Thymus (tissue), 11 donors: ENCODE results near the gene ASF1A. TPM values are rescaled to one million over a fixed set of nuclear protein-coding genes. Genes with fewer than 3 reads are reported as not detected.

Experiments
- DNase-seq, 9 donors: peaks; one replicate each; pipeline ENCODE4 v3.0.0-alpha.2; 2013; ENCODE audit warnings: low spot score in 9 of 9, low read depth in 6 of 9, missing footprints in 1 of 9
- H3K27ac ChIP-seq, 2 donors: one replicate each; pipeline ENCODE4 v1.5.1; 2013; ENCODE audit warnings: control low read depth in 1 of 2, low read depth in 1 of 2, low read length in 1 of 2, mild to moderate bottlenecking in 1 of 2, moderate library complexity in 1 of 2
- H3K27me3 ChIP-seq, 2 donors: one replicate each; pipeline ENCODE4 v1.5.1; 2013; ENCODE audit warnings: low read length in 1 of 2; ENCODE audit not compliant: control insufficient read depth in 2 of 2, insufficient read depth in 1 of 2
- H3K36me3 ChIP-seq, 2 donors: one replicate each; pipeline ENCODE4 v1.5.1; 2013; ENCODE audit warnings: low read length in 1 of 2, mild to moderate bottlenecking in 1 of 2, moderate library complexity in 1 of 2; ENCODE audit not compliant: control insufficient read depth in 2 of 2, insufficient read depth in 2 of 2
- H3K4me1 ChIP-seq, 2 donors: one replicate each; pipeline ENCODE4 v1.5.1; 2013; ENCODE audit warnings: low read length in 2 of 2; ENCODE audit not compliant: control insufficient read depth in 2 of 2, insufficient read depth in 2 of 2
- H3K4me3 ChIP-seq, 2 donors: one replicate each; pipeline ENCODE4 v1.5.1; 2013; ENCODE audit warnings: low read length in 2 of 2, control low read depth in 1 of 2, mild to moderate bottlenecking in 1 of 2
- H3K9me3 ChIP-seq, 2 donors: one replicate each; pipeline ENCODE4 v1.5.1; 2013; ENCODE audit warnings: low read length in 1 of 2, mild to moderate bottlenecking in 1 of 2; ENCODE audit not compliant: control insufficient read depth in 2 of 2, insufficient read depth in 1 of 2
- WGBS: extraction: QIAGEN DNeasy Blood & Tissue Kit; methylation state at CpG from one replicate; pipeline ENCODE4 v1.1.7; 2013; 5-methylcytosine and 5-hydroxymethylcytosine counted together
- polyA plus RNA-seq: library from polyadenylated mRNA; stranded (reverse); fragments of 200-250 nt; gene quantifications from one replicate; pipeline ENCODE4 v1.2.3, GENCODE V29; 2013
- total RNA-seq: library from RNA; stranded (reverse); fragments of 120-200 nt; gene quantifications from one replicate; pipeline ENCODE4 v1.2.4, GENCODE V29; 2013
- donor health status: healthy.

The ASF1A gene
- total and polyA plus RNA-seq, 2 donors = 39.8 to 41.4 TPM

DNA sequence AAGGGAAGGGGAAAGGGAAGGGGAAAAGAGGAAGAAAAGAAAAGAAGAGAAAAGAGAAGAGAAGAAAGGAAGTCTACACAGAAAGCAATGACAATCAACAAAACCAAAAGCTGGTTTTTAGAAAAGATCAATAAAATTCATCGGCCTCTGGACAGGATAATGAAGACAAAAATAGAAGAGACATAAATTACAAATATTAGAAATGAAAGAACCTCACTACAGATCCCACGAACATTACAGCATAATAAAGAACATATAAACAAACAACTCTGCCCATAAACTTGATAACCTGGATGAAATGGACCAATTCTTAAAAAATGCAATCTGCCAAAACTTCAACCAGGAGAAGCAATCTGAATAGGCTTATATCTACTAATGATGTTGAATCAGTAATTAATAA, 20.7 kb upstream of the ASF1A start:
- DNase-seq = no peak

DNA sequence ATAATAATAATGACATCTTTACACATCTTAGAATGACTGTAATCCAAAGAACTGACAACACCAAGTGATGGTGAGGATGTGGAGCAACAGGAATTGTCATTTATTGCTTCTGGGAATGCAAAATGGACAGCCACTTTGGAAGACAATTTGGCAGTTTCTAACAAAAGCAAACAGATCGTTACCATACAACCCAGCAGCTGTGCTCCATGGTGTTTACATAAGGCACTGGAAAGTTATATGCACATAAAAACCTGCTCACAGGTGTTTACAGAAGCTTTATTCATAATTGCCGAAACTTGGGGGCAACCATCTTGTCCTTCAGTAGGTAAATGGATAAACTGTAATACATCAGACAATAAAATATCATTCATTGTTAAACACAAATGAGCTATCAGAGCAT, 18.3 kb upstream of the ASF1A start:
- Histone ChIP-seq H3K4me1 (no peaks in the 10 kb centered on the region), H3K9me3 (no peaks in the 10 kb centered on the region), H3K4me3 (no peak overlapping the region), H3K36me3 (no peaks in the 10 kb centered on the region), H3K27ac (no peak overlapping the region), H3K27me3 (no peaks in the 10 kb centered on the region)
- DNase-seq = no peak
- WGBS = 98% methylated on average over 2 of the region's 2 CpGs

More for the DNA sequence above, 20.7 kb upstream of the ASF1A start:
- Histone ChIP-seq H3K4me1 (no peaks in the 10 kb centered on the region), H3K27me3 (no peaks in the 10 kb centered on the region), H3K9me3 (no peaks in the 10 kb centered on the region), H3K27ac (no peak overlapping the region), H3K4me3 (no peak overlapping the region), H3K36me3 (no peaks in the 10 kb centered on the region)
- over 99% methylated on average over 2 of the region's 2 CpGs for WGBS

DNA sequence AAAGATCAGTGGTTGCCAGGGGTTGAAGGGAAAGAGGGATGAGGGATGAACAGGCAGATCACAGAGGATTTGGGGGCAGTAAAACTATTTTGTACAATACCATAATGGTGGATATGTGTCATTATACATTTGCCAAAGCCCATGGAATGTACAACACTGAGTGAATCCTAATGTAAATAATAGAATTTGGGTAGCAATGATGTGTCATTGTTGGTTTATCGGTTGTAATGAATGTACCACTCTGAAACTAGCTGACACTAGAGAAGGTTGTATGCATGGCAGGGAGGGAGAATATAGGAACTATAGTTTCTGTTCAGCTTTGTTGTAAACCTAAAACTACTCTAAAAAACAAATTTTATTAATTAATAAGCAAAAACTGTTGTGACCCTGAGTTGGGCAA, 17.8 kb upstream of the ASF1A start:
- Histone ChIP-seq H3K4me1 (no peaks in the 10 kb centered on the region), H3K36me3 (no peaks in the 10 kb centered on the region), H3K4me3 (no peak overlapping the region), H3K27ac (no peak overlapping the region), H3K9me3 (no peaks in the 10 kb centered on the region), H3K27me3 (no peaks in the 10 kb centered on the region)
- no peak for DNase-seq
- WGBS = 99% methylated on average over 1 of the region's 1 CpG

- Histone ChIP-seq H3K4me1 (no peaks in the 10 kb centered on the region), H3K36me3 (no peaks in the 10 kb centered on the region), H3K9me3 (no peaks in the 10 kb centered on the region), H3K27me3 (no peaks in the 10 kb centered on the region), H3K27ac (no peak overlapping the region), H3K4me3 (no peak overlapping the region)
- no peak for DNase-seq
Measured at GRCh38 chr6:118876814-118877213, 17.1 kb upstream of the ASF1A start.

GRCh38 chr6:118877806-118878205, 16.1 kb upstream of the ASF1A start:
- no peak overlapping the region for H3K4me3 ChIP-seq
- no peaks in the 10 kb centered on the region for H3K27me3 ChIP-seq
- H3K27ac ChIP-seq = no peak overlapping the region
- WGBS = over 99% methylated on average over 2 of the region's 2 CpGs
- no peaks in the 10 kb centered on the region for H3K9me3 ChIP-seq
- H3K36me3 ChIP-seq = no peaks in the 10 kb centered on the region
- no peak for DNase-seq
- no peaks in the 10 kb centered on the region for H3K4me1 ChIP-seq

- Histone ChIP-seq H3K9me3 (no peaks in the 10 kb centered on the region), H3K4me3 (no peak overlapping the region), H3K27me3 (no peaks in the 10 kb centered on the region), H3K36me3 (no peaks in the 10 kb centered on the region), H3K27ac (no peak overlapping the region), H3K4me1 (no peaks in the 10 kb centered on the region)
- DNase-seq = no peak
- 95% methylated on average over 9 of the region's 9 CpGs for WGBS
Measured at GRCh38 chr6:118881440-118882313, 12.3 kb upstream of the ASF1A start.

- no peaks in the 10 kb centered on the region for H3K9me3 ChIP-seq
- H3K4me1 ChIP-seq = no peaks in the 10 kb centered on the region
- WGBS = 98% methylated on average over 4 of the region's 4 CpGs
- no peak overlapping the region for H3K4me3 ChIP-seq
- H3K36me3 ChIP-seq = no peaks in the 10 kb centered on the region
- DNase-seq = no peak
- H3K27ac ChIP-seq = no peak overlapping the region
- no peaks in the 10 kb centered on the region for H3K27me3 ChIP-seq
Measured at GRCh38 chr6:118882314-118882905, 11.5 kb upstream of the ASF1A start.

GRCh38 chr6:118886641-118887040, 7.3 kb upstream of the ASF1A start:
- Histone ChIP-seq H3K4me1 (peaks cover 0 to 3% of the 10 kb centered on the region in 2 donors), H3K4me3 (no peak overlapping the region), H3K27ac (no peak overlapping the region), H3K27me3 (no peaks in the 10 kb centered on the region), H3K9me3 (no peaks in the 10 kb centered on the region), H3K36me3 (no peaks in the 10 kb centered on the region)
- WGBS = 96% methylated on average over 6 of the region's 6 CpGs
- no peak for DNase-seq

DNA sequence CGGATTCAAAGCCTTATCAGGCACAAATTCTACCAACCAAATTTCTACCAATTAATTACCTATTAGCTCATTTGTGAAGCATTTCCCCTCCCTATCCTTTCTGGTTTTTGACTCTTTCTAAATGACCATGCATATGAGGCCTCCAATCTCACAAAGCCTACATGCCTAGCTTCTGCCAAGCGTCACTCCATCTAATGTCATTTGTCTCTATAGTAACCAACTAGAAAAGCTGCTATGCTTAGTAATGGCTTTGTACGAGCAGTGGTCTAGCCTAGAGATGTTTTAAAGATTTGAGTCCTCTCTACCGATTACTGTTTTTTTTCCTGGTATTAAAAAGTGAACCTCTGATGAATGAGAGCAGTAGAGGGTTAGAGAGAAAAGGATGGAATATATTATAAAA, 4.8 kb upstream of the ASF1A start:
- Histone ChIP-seq H3K36me3 (no peaks in the 10 kb centered on the region), H3K9me3 (no peaks in the 10 kb centered on the region), H3K4me3 (no peak overlapping the region), H3K27me3 (no peaks in the 10 kb centered on the region), H3K27ac (no peak overlapping the region), H3K4me1 (peaks cover 2 to 9% of the 10 kb centered on the region in 2 donors)
- DNase-seq = no peak
- over 99% methylated on average over 4 of the region's 4 CpGs for WGBS
